Activated naive CD4-positive, alpha-beta T cell treated with anti-CD3 and anti-CD28 coated beads, Interleukin-2, amount 50 U/mL, for 72 hours (primary cell): ENCODE results near the gene DQX1. TPM values are rescaled to one million over a fixed set of nuclear protein-coding genes. Genes with fewer than 3 reads are reported as not detected.
A peak's percentile ranks its signal among the peaks of the same experiment; 100 is the strongest.

Experiments used
- ATAC-seq, 2 donors: fragments of 150-1000 bp; cut with Tn5 transposase; 2 replicates each; pipeline ENCODE4 v1.10.0; 2021; ENCODE audit warnings: mild to moderate bottlenecking in 2 of 2, moderate library complexity in 2 of 2
- DNase-seq, 2 donors: peaks; one replicate each; pipeline ENCODE4 v3.0.0; 2021 to 2022; ENCODE audit warnings: low spot score in 2 of 2
- H3K27ac Mint-ChIP-seq, 2 donors: one replicate each; pipeline ENCODE4 v1.8.0; 2022; ENCODE audit warnings: mild to moderate bottlenecking in 2 of 2, mixed read lengths in 2 of 2
- H3K36me3 Mint-ChIP-seq, 2 donors: one replicate each; pipeline ENCODE4 v1.8.0; 2022; ENCODE audit warnings: mixed read lengths in 2 of 2
- H3K9me3 Mint-ChIP-seq, 2 donors: one replicate each; pipeline ENCODE4 v1.8.0; 2022; ENCODE audit warnings: mixed read lengths in 2 of 2
- total RNA-seq, 2 donors: library from RNA; stranded (reverse); gene quantifications; one replicate each; pipeline ENCODE4 v1.2.3, GENCODE V29; 2022

DQX1 gene
- total RNA-seq, 2 donors from 2014 or later: 0.29 to 2.3 TPM

DNA sequence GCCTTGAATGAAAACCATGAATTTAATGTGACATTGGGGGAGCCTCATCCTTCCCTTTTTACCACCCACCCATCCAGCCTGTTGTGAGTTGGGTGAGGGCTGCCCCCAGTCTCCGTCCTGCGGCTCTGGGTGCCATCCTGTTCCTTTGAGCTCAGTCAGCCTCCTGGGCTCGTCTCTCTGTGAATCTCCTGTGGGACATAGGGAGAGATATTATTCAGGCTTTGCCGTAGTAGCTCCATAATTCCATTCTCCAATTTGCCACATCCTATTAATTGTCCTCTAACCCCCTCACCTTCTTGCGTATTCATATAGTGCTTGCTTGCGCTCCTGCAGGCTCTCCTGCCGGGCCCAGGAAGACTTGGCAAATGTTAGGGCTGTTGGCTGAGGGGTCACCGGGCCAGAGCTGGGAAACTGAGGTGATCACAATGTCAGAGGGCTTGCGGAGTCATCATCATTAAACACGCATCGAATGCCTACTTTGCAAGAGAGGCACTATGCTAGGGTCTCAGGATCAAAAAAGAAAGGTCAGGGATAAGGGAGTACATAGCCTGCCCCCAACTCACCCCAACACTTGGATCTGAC, 709 bp upstream of the DQX1 start:
- no peak for ATAC-seq
- DNase-seq: no peak
- H3K9me3 Mint-ChIP-seq: no peaks in the 10 kb centered on the region
- peaks cover 38 to 44% of the 10 kb centered on the region in 2 donors for H3K36me3 Mint-ChIP-seq
- peak overlapping the region; percentile 32 to 46 for H3K27ac Mint-ChIP-seq

DNA sequence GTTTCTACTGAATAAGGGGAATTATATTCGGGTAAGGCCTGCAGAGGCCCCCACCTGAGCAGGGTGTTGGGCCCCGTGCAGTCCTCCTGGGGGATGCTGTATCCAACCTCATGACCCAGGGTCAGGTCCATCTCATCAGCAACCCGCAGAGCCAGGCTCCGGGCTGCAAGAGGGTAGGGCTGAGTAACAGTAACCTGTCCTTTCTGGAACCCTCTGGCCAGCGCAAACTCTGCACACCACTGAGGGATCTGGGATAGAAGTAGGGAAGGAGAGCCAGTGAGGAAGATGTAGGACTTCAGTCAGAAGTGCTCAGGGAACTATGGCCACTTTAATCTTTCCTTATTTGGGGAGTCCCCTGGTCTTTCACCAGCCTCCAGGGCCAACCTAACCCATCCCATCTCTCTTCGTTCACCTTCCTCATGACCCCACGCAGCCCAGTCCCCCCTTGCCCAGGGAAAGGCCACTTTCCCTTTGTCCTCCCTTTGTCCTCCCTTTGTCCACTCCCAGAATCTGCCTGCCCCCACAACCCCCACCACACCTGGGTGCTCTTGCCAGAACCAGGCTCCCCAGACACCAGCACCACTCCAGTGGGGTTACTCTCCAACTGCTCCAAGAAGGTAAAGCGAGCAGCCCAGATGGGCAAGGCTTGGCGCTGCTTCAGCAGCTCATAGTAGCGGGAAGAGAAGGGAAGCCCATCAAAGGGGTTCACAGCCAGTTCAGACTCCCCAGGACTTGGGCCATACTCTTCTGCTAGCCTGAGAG, 895 bp downstream of the DQX1 start:
- H3K36me3 Mint-ChIP-seq: peaks cover 32 to 36% of the 10 kb centered on the region in 2 donors
- ATAC-seq: no peak
- H3K27ac Mint-ChIP-seq: no peak overlapping the region
- no peak for DNase-seq
- no peaks in the 10 kb centered on the region for H3K9me3 Mint-ChIP-seq

DNA sequence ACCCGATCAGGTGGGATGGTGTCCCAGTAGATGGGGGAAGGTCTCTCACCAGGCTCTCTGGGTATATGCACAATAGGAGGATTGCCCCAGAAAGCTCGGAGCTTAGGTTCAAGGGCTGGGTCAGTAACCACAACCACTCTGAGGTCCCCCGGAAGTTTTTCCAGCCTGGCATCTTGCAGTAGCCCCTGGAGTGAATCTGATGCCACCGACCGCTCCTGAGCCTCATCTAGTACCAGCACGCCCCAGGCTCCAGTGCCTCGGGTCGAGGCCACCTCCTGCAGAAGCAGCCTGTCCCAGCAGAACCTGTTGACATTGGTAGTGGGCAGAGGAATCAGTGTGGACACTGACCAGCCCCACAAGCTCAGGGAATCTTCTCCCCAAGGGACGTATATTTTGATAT, 2.0 kb downstream of the DQX1 start:
- no peaks in the 10 kb centered on the region for H3K9me3 Mint-ChIP-seq
- H3K27ac Mint-ChIP-seq: no peak overlapping the region
- ATAC-seq (no peak), DNase-seq (no peak)
- peaks cover 28 to 33% of the 10 kb centered on the region in 2 donors for H3K36me3 Mint-ChIP-seq

DNA sequence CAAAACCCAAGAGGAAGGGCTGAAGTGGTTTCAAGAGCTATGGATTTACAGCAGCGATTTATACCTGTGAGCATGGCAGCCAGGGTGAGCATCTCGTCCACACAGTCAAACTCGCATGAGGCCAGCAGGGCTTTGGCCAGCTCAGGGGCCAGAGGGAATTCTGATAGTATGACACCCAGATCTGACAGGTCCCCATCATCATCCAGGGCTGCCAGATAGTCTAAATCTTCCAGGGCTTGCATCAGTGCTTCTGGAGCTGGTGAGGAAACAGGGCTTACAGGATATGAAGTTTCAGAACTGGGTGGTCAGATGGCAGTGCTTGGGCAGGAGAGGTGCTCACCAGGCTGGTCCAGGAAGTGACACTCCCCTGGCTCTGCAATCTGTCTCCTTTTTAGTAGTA, 3.5 kb downstream of the DQX1 start:
- Mint-ChIP-seq H3K36me3 (peaks cover 17 to 18% of the 10 kb centered on the region in 2 donors), H3K27ac (no peak overlapping the region), H3K9me3 (no peaks in the 10 kb centered on the region)
- DNase-seq (no peak), ATAC-seq (no peak)

DNA sequence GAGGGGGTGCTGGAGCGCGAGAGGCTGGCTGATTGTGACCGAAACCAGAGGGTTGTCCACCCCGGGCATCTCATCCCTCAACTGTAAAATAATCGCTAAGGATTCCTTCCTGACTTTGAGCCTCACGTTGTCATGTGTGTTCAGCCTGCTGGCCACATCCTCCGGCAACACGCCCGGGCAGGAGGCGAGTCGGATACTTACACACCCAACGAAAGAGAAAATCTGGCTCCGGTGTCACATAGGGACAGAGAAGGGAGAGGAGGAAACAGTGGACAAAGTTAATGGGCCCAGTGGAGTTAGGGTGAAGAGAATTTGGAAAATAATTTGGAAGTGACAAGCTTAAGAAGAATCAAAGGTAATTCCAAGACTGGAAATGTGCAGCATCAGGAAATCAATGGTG, 9.4 kb downstream of the DQX1 start:
- Mint-ChIP-seq H3K27ac (no peak overlapping the region), H3K36me3 (peaks cover 10 to 20% of the 10 kb centered on the region in 2 donors), H3K9me3 (peaks cover 0 to 4% of the 10 kb centered on the region in 2 donors)
- no peak for ATAC-seq
- no peak for DNase-seq

DNA sequence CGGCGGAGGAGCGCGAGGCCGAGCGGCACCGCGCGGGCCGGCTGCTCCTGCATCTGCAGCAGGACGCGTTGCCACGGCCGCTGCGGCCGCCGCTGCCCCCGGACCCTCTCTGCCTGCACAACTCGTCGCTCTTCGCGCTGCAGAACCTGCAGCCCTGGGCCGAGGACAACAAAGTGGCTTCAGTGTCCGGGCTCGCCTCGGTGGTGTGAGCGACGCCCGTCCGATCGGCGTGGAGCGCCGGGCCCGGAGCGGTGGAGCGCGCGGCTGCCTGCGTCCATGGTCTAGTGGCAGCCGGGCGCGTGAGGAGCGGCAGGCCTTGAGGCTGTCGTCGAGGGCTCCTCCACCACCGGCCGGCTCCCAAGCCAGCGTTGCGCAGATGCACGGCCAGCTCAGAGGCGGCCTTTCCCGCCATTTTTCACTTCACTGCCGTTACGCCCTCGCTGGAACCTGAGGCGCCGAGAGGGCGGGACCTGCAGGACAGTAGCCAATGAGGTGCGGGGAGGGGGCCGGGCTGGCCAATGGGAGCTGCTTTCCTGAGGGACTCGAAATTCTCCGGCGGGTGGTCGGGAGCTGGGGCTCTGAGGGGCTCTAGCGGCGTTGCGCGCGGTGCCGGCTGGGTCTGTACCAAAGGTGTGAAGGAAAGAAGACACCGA, 9.9 kb downstream of the DQX1 start:
- Mint-ChIP-seq H3K9me3 (peaks cover 0 to 4% of the 10 kb centered on the region in 2 donors), H3K36me3 (peaks cover 10 to 20% of the 10 kb centered on the region in 2 donors), H3K27ac (peak overlapping the region in 1 of 2 donors; percentile 70)
- peak; percentile 71 to 77 for ATAC-seq
- peak in 1 of 2 donors; percentile 76 for DNase-seq

DNA sequence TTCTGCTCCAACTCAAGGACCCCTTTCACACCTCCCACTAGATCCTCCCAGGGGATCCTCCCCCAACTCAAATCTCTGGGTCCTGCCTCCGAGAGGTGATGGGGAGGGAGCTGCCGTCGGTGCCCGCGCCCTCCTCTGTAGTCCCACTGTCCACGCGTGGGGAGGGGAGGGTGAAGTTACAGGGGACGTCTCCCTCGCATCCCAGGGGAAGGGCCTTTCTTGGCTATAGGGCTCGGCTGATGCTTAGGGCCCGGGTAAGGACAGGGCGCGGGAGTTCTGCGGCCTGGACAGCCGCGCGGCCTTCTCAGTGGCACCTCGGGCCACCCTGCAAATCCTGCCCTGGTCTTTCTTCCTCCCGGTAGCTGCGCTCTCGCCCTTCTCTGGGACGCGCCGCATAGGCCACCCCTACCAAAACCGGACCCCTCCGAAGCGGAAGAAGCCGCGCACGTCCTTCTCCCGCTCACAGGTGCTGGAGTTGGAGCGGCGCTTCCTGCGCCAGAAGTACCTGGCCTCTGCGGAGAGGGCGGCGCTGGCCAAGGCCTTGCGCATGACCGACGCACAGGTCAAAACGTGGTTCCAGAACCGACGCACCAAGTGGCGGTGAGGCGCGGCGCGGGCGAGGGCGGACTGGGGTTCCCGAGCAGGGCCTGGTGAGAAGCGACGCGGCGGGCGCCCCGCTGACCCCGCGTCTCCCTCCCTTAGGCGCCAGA, 10.6 kb downstream of the DQX1 start:
- peak in 1 of 2 donors; percentile 17 for ATAC-seq
- peaks cover 10 to 20% of the 10 kb centered on the region in 2 donors for H3K36me3 Mint-ChIP-seq
- peaks cover 0 to 4% of the 10 kb centered on the region in 2 donors for H3K9me3 Mint-ChIP-seq
- H3K27ac Mint-ChIP-seq: no peak overlapping the region
- no peak for DNase-seq

DNA sequence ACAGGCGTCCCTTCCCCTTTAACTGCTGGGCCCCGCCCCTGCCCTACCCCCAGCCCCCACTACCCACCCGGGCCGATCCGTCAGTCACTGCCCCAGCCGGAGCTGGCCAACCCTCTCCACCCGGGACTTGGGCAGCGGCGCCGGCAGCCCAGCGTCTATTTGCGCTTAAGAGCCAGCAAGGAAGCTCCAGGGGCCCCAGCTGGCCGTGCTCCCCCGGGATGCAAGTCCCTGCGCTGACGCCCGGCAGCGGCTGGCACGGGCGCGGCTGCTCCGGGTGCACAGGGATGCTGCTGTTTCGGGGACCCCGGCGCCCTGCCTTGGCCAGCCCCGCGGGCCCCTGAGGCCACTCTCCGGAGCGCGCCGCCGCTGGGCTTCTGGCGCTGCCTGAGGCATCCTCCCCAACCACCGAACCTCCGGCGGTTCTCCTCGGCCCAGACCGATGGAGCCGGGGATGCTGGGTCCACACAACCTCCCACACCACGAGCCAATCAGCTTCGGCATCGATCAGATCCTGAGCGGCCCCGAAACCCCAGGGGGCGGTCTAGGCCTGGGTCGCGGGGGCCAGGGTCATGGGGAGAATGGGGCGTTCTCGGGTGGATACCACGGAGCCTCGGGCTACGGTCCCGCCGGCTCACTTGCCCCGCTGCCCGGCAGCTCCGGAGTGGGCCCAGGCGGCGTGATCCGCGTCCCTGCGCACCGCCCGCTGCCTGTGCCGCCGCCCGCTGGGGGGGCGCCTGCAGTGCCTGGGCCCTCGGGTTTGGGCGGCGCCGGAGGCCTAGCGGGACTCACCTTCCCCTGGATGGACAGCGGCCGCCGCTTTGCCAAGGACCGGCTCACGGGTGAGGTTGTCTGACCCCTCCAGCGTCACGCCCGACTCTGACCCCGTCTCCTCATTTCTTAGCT, 11.4 kb downstream of the DQX1 start, which contains the start of gene TLX2:
Gene TLX2 (plus strand): TSS at position 83 of the 903 bp plus-strand sequence. CDS start 357 bp downstream, at position 440.
- peaks cover 0 to 4% of the 10 kb centered on the region in 2 donors for H3K9me3 Mint-ChIP-seq
- no peak within 1 kb of the TSS for H3K27ac Mint-ChIP-seq
- ATAC-seq (peak in 1 of 2 donors; percentile 30), DNase-seq (peak in 1 of 2 donors; percentile 36)
- H3K36me3 Mint-ChIP-seq: peaks cover 10 to 16% of the 10 kb centered on the region in 2 donors

DNA sequence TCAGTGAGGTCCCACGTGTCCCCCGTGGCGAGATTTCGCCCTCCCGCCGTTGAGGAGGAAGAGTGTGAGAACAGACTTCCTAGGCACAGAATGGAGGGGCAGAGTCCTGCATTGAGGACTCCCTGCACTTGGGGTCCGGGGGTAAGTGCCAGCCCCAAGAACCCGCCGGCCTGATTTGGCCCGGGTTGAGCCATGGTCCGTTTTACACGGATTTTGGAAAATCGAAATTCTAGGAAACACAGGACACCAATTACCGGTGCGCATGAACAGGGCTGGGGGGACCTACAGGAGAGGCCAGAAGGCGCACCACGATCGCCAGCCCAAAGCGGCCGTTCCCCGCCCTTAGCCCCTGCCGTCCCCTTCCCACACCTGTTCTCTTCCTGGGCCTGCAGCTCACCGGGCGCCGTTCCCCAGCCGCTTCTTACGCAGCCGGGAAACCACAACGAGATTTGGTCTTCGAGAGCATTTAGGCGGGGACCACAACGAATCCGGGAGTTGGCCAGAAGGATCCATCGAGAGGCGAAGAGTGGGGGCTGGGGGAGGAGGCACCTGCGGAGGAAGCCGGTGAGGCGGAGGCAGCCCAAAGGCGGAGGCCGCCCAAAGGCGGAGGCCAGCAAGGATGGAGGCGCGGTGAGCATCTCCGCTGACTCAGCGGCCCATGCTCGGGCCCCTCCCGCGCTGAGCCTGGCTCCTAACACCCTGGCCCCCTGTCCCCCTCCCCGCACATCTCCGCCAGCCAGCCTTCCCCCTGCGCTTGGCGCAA, 12.2 kb downstream of the DQX1 start:
- peak in 1 of 2 donors; percentile 42 for DNase-seq

DNA sequence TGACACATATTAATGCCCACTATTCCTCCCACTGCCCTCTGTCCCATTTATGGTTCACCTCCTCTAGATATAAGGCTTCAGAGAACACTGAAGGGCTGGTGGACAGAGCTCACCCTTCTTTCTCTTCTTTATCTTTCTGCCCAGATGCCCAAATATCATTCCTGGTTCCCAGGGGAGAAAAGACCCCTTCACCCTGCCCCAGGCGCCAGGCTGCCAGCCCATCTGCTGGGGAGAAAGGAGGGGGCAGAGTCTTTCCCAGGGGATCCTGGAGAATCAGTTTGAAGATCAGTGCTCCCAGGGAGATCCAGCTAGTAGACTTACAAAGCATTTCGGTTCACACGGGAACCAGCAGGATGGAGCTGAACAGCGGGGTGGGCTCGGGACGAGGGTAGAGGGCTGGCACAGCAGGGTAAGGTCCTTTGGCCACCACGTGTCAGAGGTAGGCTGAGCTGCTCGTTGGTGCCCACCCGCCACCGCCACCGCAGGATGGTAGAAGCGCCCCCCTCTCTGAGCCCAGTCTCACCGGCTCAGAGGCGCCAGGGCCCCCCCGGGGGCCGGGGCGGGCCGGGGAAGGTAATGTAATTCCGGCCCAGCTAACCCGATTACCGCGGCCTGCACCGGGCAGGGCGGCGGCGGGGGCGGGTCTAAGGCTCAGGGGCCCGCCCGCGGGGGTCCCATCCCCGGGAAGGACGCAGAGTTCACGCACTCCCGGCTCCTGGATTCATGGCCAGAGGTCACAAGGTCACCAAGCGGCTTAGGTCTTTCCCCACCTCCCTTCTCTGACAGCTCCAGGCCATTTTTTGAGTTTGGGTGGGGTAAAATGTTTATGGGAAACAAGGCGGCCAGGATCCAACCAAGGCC, 13.1 kb downstream of the DQX1 start:
- DNase-seq: no peak
- ATAC-seq: no peak
- Mint-ChIP-seq H3K9me3 (peaks cover 0 to 4% of the 10 kb centered on the region in 2 donors), H3K36me3 (peaks cover 10 to 16% of the 10 kb centered on the region in 2 donors), H3K27ac (peak overlapping the region in 1 of 2 donors; percentile 37)

More for the DNA sequence above, 12.2 kb downstream of the DQX1 start:
- H3K27ac Mint-ChIP-seq: no peak overlapping the region
- peak; percentile 39 to 48 for ATAC-seq
- H3K36me3 Mint-ChIP-seq: peaks cover 10 to 16% of the 10 kb centered on the region in 2 donors
- H3K9me3 Mint-ChIP-seq: peaks cover 0 to 4% of the 10 kb centered on the region in 2 donors

DNA sequence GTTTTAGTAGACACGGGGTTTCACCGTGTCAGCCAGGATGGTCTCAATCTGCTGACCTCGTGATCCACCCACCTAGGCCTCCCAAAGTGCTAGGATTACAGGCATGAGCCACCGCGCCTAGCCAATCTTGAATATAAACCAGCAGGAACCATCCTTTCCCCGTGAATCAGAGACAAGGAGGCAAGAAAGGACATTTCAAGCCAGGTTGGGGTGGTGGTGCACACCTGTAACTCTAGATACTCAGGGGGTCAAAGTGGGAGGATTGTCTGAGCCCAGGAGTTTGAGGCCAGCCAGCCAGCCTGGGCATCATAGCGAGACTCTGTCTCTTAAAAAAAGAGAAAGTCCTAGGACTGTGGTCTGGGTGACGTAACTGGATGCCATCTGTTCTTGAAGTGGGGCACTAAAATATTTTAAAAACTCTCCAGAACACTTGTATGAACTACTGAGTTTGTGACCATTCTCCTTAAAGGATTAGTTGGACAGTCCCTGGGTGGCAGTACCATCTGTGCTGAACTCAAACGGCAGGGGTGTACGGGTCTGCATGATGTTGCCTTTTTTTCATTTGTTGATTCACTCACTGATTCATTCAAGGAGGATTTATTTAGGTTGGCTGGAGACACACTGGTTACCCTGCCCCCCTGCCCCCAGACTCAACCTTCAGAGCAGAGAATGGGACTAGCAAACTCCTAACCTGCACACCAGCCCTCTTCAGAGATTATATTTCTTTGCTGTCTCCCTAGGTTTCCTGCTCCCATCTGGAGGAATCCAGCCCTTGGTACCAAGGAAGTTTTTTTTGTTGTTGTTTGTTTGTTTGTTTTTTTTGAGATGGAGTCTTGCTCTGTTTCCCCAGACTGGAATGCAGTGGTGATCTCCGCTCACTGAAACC, 14.7 kb downstream of the DQX1 start:
- H3K36me3 Mint-ChIP-seq: peaks cover 12 to 21% of the 10 kb centered on the region in 2 donors
- no peak overlapping the region for H3K27ac Mint-ChIP-seq
- ATAC-seq: no peak
- peaks cover 0 to under 1% of the 10 kb centered on the region in 2 donors for H3K9me3 Mint-ChIP-seq
- DNase-seq: no peak

DNA sequence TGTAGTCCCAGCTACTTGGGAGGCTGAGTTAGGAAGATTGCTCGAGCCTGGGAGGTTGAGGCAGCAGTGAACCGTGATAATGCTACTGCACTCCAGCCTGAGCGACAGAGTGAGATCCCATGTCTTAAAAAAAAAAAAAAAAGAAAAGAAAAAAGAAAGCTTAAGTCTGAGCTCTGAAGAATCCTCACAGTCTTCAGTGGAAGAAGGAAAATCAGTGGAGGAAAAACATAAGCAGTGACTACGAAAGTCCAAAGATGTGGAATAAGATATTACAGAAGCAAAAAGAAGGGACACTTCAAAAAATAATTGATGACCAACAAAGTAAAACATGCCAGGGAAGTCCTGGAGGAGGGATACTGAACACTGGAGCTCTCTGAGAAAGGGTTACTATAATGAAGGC, 15.8 kb downstream of the DQX1 start:
- Mint-ChIP-seq H3K36me3 (peaks cover 12 to 22% of the 10 kb centered on the region in 2 donors), H3K9me3 (no peaks in the 10 kb centered on the region)

DNA sequence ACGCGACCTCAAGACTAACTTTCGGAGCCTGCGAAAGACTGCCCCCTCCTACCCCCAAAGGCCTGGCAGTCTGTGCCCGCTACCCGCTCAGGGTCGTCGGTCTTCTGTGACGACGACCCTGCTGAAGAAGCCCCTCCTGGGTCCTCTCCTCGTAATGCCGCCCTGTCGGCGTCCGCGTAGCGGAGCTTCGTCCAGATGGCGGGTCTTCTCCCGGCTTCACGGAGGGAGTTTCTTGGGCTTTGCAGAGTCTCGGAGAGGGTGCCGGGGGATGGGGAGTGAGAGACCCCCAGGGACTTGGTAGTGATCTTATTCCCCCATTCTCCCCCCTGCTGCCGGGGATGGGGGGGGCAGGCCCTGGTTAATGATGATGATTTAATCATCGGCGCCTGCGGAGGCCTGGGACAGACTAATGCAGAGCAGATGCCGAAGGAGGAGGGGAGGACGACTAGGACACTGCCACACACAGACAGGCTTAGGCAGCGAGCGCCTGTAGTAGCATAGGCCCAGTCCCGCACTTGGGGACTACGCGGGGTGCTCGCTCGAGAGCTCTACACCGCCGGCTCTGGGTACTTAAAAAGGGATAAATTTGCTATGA, 18.0 kb downstream of the DQX1 start:
- ATAC-seq (no peak), DNase-seq (no peak)
- Mint-ChIP-seq H3K27ac (peak overlapping the region; percentile 96 to 100), H3K9me3 (no peaks in the 10 kb centered on the region), H3K36me3 (peaks cover 27 to 33% of the 10 kb centered on the region in 2 donors)

More for the DNA sequence above, 15.8 kb downstream of the DQX1 start:
- DNase-seq: no peak
- no peak overlapping the region for H3K27ac Mint-ChIP-seq
- no peak for ATAC-seq
